ENCODE results near the gene PPIL1.
"Not testable (repeated sequence)": the region's sequence is repeated elsewhere in the genome, so short reads cannot be mapped to it uniquely, and the experiment has no call there.

Gene PPIL1

GRCh38 chr6:36821581-36822335, 52.8 kb downstream of the PPIL1 start:
- DNase-seq (ENCODE audit: low read depth): no peak
- H3K4me3 ChIP-seq (ENCODE audit: low read depth, low read length): no peak overlapping the region

- DNase-seq (ENCODE audit: low read depth): no peak
- H3K4me3 ChIP-seq (ENCODE audit: low read depth, low read length): no peak overlapping the region
These were observed 53.7 kb downstream of the PPIL1 start for GRCh38 chr6:36820700-36821580.

GRCh38 chr6:36818756-36819155, 55.8 kb downstream of the PPIL1 start:
- H3K4me3 ChIP-seq (ENCODE audit: low read depth, low read length): no peak overlapping the region
- no peak for DNase-seq (ENCODE audit: low read depth)

GRCh38 chr6:36817847-36818246, 56.8 kb downstream of the PPIL1 start:
- H3K4me3 ChIP-seq (ENCODE audit: low read depth, low read length): no peak overlapping the region
- no peak for DNase-seq (ENCODE audit: low read depth)

GRCh38 chr6:36817176-36817817, 57.3 kb downstream of the PPIL1 start:
- H3K4me3 ChIP-seq (ENCODE audit: low read depth, low read length): no peak overlapping the region
- DNase-seq (ENCODE audit: low read depth): no peak

GRCh38 chr6:36815962-36816735, 58.5 kb downstream of the PPIL1 start:
- H3K4me3 ChIP-seq (ENCODE audit: low read depth, low read length): no peak overlapping the region
- DNase-seq (ENCODE audit: low read depth): no peak

- DNase-seq (ENCODE audit: low read depth): no peak
- no peak overlapping the region for H3K4me3 ChIP-seq (ENCODE audit: low read depth, low read length)
These were observed 60.4 kb downstream of the PPIL1 start for GRCh38 chr6:36814249-36814648.

GRCh38 chr6:36813526-36813925, 61.1 kb downstream of the PPIL1 start:
- H3K4me3 ChIP-seq (ENCODE audit: low read depth, low read length): no peak overlapping the region

GRCh38 chr6:36813047-36813446, 61.6 kb downstream of the PPIL1 start:
- not testable (repeated sequence) for DNase-seq (ENCODE audit: low read depth); H3K4me3 ChIP-seq (ENCODE audit: low read depth, low read length)

More at GRCh38 chr6:36813526-36813925, 61.1 kb downstream of the PPIL1 start:
- DNase-seq (ENCODE audit: low read depth): no peak

GRCh38 chr6:36809941-36810803, 64.4 kb downstream of the PPIL1 start:
- H3K4me3 ChIP-seq (ENCODE audit: low read depth, low read length): no peak overlapping the region
- DNase-seq (ENCODE audit: low read depth): no peak

- H3K4me3 ChIP-seq (ENCODE audit: low read depth, low read length): no peak overlapping the region
- DNase-seq (ENCODE audit: low read depth): no peak
These were observed 65.4 kb downstream of the PPIL1 start for GRCh38 chr6:36809156-36809555.

GRCh38 chr6:36808634-36809033, 66.0 kb downstream of the PPIL1 start:
- H3K4me3 ChIP-seq (ENCODE audit: low read depth, low read length): no peak overlapping the region
- DNase-seq (ENCODE audit: low read depth): no peak

GRCh38 chr6:36807750-36808149, 66.9 kb downstream of the PPIL1 start:
- no peak for DNase-seq (ENCODE audit: low read depth)
- no peak overlapping the region for H3K4me3 ChIP-seq (ENCODE audit: low read depth, low read length)

GRCh38 chr6:36807143-36807542, 67.5 kb downstream of the PPIL1 start:
- H3K4me3 ChIP-seq (ENCODE audit: low read depth, low read length): no peak overlapping the region
- DNase-seq (ENCODE audit: low read depth): no peak

GRCh38 chr6:36805917-36806316, 68.7 kb downstream of the PPIL1 start:
- DNase-seq (ENCODE audit: low read depth): no peak
- H3K4me3 ChIP-seq (ENCODE audit: low read depth, low read length): no peak overlapping the region

GRCh38 chr6:36805096-36805797, 69.4 kb downstream of the PPIL1 start:
- H3K4me3 ChIP-seq (ENCODE audit: low read depth, low read length): no peak overlapping the region

More at GRCh38 chr6:36805096-36805797, 69.4 kb downstream of the PPIL1 start:
- no peak for DNase-seq (ENCODE audit: low read depth)
